PC-9 (cell line): ENCODE results near the gene OCA2.

Source experiments
- CTCF ChIP-seq: fragments of 200-600 bp; sonication (generic); conservative IDR thresholded peaks from 2 replicates; pipeline ENCODE4 v1.6.1; 2017; ENCODE audit warnings: mixed run types, antibody characterized with exemption, mild to moderate bottlenecking, moderate library complexity
- EZH2 ChIP-seq: fragments of 200-600 bp; sonication (generic); IDR thresholded peaks from 2 replicates; pipeline ENCODE4 v1.8.0; 2017; ENCODE audit warnings: antibody characterized with exemption, low read depth

GRCh38 chr15:27770769-27771554, 328.2 kb downstream of the OCA2 start:
- TF ChIP-seq CTCF (no peak), EZH2 (no peak)
